ENCODE results near the gene SCAI.

SCAI gene

DNA sequence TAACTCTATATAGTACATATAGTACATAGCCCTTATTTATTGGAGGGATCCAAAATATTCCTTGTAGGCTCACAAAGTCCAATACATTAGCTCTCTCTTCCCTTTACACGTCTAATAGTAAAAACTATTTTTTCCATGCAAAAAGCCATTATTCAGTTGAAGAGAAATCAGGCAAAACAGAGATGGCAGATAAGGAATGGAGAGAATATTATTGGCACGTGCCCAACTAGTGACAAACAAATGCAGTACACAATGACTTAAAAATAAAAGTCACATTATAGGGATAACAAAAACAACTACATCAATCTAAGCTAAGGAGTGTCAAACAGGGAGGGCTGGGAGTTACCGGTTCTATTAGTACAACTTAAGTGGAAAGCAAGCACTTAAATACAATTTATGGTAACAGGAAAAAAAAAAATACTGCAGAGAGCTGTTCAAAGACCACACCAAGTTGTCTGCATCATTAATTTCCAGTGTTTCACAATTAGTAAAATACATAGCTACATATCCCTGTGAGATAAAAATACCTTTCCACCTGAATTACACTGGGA lies 4.1 kb upstream of the SCAI start:
- peaks cover 16% of the 10 kb centered on the region for H3K4me1 ChIP-seq (ENCODE audit: control insufficient read depth, insufficient read depth, low read length)
- no peaks in the 10 kb centered on the region for H3K27me3 ChIP-seq (replicated peaks; ENCODE audit: control insufficient read depth, insufficient read depth, low read length)
- H3K9me3 ChIP-seq (ENCODE audit: control insufficient read depth, low read length), result no peaks in the 10 kb centered on the region
- H3K36me3 ChIP-seq (ENCODE audit: control insufficient read depth, insufficient read depth, low read length, severe bottlenecking), result peaks cover 39% of the 10 kb centered on the region
- no peak overlapping the region for H3K9ac ChIP-seq (ENCODE audit: low read length)
- no peak overlapping the region for H3K4me3 ChIP-seq (ENCODE audit: low read length)
- no peak for DNase-seq (ENCODE audit: low read depth)

DNA sequence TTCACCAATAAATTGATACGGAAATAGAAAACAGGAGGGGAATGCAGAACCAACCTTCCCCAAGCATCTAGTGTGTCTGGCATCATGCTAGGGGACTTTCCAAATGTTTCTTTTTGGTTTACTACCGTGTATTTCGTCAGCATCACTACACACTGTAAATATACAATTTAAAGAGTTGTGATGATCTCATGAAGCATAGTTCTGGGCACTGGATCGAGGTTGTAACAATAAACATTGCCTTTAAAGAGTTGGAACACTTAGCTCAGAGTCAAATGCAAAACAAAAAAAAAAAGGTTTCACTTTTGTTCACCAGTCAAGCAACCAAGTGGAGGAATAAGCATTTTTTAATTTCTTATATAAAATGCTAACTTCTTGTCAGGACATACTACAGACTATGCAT lies 2.9 kb upstream of the SCAI start:
- peaks cover 28% of the 10 kb centered on the region for H3K36me3 ChIP-seq (ENCODE audit: control insufficient read depth, insufficient read depth, low read length, severe bottlenecking)
- H3K9me3 ChIP-seq (ENCODE audit: control insufficient read depth, low read length), result no peaks in the 10 kb centered on the region
- peaks cover 23% of the 10 kb centered on the region for H3K4me1 ChIP-seq (ENCODE audit: control insufficient read depth, insufficient read depth, low read length)
- H3K9ac ChIP-seq (ENCODE audit: low read length), result peak overlapping the region; percentile 4
- peak; percentile 93 for DNase-seq (ENCODE audit: low read depth)
- no peak overlapping the region for H3K4me3 ChIP-seq (ENCODE audit: low read length)
- no peaks in the 10 kb centered on the region for H3K27me3 ChIP-seq (replicated peaks; ENCODE audit: control insufficient read depth, insufficient read depth, low read length)

DNA sequence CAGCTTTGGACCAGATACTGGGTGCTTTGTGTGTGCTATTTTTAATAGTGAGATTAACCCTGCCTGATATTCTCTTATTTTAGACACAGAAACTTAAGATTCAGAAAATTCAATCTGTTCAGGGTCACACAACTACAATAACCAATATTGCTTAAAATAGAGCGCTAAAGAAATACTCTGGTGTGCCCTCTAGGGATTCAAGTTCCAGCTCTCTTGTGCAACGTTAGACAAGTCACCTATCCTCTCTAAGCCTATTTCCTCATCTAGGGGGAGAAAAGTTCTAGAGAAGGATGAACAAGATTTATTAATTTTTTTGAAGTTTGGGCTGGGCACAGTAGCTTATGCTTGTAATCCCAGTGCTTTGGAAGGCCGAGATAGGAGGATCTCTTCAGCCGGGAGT lies 2.1 kb upstream of the SCAI start:
- Histone ChIP-seq H3K4me1 (ENCODE audit: control insufficient read depth, insufficient read depth, low read length) (peaks cover 28% of the 10 kb centered on the region), H3K9me3 (ENCODE audit: control insufficient read depth, low read length) (no peaks in the 10 kb centered on the region), H3K4me3 (ENCODE audit: low read length) (no peak overlapping the region), H3K36me3 (ENCODE audit: control insufficient read depth, insufficient read depth, low read length, severe bottlenecking) (peaks cover 20% of the 10 kb centered on the region), H3K9ac (ENCODE audit: low read length) (no peak overlapping the region), H3K27me3 (replicated peaks; ENCODE audit: control insufficient read depth, insufficient read depth, low read length) (no peaks in the 10 kb centered on the region)
- DNase-seq (ENCODE audit: low read depth), result peak; percentile 42

DNA sequence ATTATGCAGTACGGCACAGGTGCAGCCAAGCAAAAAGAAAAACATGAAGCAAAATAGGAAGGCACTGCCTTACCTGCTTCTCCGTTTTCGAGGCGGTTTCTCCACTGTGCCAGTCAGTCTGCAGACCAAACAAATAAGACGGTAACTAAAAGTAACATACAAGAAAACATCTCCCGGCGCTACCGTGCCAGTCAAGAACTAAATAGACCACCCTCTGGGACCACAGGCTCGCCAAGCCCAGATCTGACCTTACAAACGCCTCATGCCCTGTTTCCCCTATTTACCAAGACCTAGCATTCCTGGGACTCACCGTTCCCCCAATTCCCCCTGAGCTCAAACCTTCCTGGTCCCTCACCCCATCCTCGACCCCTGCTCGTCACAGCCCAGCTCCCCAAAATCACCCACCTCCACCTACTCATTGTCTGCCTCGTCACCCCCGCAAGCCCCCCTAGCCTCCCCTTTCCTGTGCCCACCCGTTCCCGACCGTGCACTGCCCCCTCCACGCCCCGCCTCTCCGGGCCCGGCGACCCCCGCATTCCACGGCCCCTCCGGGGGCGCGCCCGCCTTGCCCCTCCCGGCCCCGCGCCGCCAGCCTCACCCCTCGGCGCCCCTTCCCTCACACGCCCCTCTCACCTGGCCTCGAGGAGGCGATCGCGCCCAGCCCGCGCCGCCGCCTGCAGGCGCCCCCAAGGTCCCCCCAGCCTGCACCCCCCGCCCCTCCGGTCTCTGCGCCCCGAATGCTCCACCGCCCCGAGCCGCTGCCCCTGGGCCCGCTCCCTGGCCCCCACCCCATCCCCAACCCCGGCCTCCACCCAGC lies 560 bp downstream of the SCAI start:
- Histone ChIP-seq H3K9ac (ENCODE audit: low read length) (peak overlapping the region; percentile 65), H3K4me3 (ENCODE audit: low read length) (peak overlapping the region; percentile 87), H3K9me3 (ENCODE audit: control insufficient read depth, low read length) (no peaks in the 10 kb centered on the region), H3K36me3 (ENCODE audit: control insufficient read depth, insufficient read depth, low read length, severe bottlenecking) (no peaks in the 10 kb centered on the region), H3K27me3 (replicated peaks; ENCODE audit: control insufficient read depth, insufficient read depth, low read length) (no peaks in the 10 kb centered on the region), H3K4me1 (ENCODE audit: control insufficient read depth, insufficient read depth, low read length) (peaks cover 28% of the 10 kb centered on the region)
- peak; percentile 5 for DNase-seq (ENCODE audit: low read depth)

DNA sequence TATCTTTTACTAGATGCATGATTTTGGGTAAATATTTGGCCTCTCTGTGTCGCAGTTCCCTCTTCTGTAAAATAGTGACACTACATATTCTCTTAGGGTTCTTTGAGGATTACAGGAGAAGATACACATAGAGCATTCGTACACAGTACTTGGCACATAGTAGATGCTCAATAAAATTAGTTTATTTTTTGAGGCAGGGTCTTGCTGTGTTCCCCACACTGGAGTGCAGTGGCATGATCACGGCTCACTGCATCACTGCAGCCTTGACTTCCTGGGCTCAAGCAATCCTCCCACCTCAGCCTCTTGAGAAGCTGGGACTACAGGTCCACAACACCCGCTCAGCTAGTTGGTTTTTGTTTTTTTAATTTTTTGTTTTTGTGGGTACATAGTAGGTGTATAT lies 1.6 kb downstream of the SCAI start:
- Histone ChIP-seq H3K9me3 (ENCODE audit: control insufficient read depth, low read length) (no peaks in the 10 kb centered on the region), H3K4me1 (ENCODE audit: control insufficient read depth, insufficient read depth, low read length) (peaks cover 31% of the 10 kb centered on the region), H3K9ac (ENCODE audit: low read length) (no peak overlapping the region), H3K36me3 (ENCODE audit: control insufficient read depth, insufficient read depth, low read length, severe bottlenecking) (no peaks in the 10 kb centered on the region), H3K4me3 (ENCODE audit: low read length) (no peak overlapping the region), H3K27me3 (replicated peaks; ENCODE audit: control insufficient read depth, insufficient read depth, low read length) (no peaks in the 10 kb centered on the region)
- DNase-seq (ENCODE audit: low read depth), result no peak

DNA sequence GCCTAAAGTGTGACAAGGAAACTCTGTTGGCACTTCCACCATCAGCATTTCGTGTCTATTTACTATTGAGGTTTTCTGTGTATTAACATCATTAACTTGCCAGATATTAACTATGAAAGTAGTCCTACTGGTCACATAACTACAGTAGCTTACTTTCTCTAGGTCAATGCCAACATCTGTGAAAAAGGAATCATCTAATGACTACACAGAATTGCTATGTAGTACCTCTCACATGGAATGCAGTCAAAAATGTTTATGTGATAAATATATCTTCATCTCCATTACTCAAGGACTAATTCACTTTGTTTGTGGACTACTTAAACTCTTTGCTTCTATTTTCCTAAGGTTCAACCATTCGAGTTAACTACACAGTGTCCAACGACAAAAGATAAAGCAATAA lies 2.1 kb downstream of the SCAI start:
- no peaks in the 10 kb centered on the region for H3K36me3 ChIP-seq (ENCODE audit: control insufficient read depth, insufficient read depth, low read length, severe bottlenecking)
- peaks cover 26% of the 10 kb centered on the region for H3K4me1 ChIP-seq (ENCODE audit: control insufficient read depth, insufficient read depth, low read length)
- H3K27me3 ChIP-seq (replicated peaks; ENCODE audit: control insufficient read depth, insufficient read depth, low read length), result no peaks in the 10 kb centered on the region
- DNase-seq (ENCODE audit: low read depth), result peak; percentile 17
- no peaks in the 10 kb centered on the region for H3K9me3 ChIP-seq (ENCODE audit: control insufficient read depth, low read length)
- no peak overlapping the region for H3K4me3 ChIP-seq (ENCODE audit: low read length)
- no peak overlapping the region for H3K9ac ChIP-seq (ENCODE audit: low read length)

DNA sequence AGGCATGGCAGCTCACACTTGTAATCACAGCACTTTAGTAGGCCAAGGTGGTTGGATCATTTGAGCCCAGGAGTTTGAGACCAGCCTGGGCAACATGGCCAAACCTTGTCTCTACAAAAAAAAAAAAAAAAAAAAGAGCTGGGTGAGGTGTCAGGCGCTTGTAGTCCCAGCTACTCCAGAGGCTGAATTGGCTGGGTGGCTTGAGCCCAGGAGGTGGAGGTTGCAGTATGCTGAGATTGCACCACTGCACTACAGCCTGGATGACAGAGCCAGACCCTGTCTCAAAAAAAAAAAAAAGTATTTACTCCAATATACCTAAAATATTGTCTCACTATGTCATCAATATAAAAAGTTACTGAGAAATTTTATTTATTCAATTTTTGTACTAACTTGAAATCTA lies 2.8 kb downstream of the SCAI start:
- Histone ChIP-seq H3K27me3 (replicated peaks; ENCODE audit: control insufficient read depth, insufficient read depth, low read length) (no peaks in the 10 kb centered on the region), H3K4me3 (ENCODE audit: low read length) (no peak overlapping the region), H3K9ac (ENCODE audit: low read length) (no peak overlapping the region), H3K36me3 (ENCODE audit: control insufficient read depth, insufficient read depth, low read length, severe bottlenecking) (no peaks in the 10 kb centered on the region), H3K9me3 (ENCODE audit: control insufficient read depth, low read length) (no peaks in the 10 kb centered on the region), H3K4me1 (ENCODE audit: control insufficient read depth, insufficient read depth, low read length) (peaks cover 21% of the 10 kb centered on the region)
- DNase-seq (ENCODE audit: low read depth), result no peak

DNA sequence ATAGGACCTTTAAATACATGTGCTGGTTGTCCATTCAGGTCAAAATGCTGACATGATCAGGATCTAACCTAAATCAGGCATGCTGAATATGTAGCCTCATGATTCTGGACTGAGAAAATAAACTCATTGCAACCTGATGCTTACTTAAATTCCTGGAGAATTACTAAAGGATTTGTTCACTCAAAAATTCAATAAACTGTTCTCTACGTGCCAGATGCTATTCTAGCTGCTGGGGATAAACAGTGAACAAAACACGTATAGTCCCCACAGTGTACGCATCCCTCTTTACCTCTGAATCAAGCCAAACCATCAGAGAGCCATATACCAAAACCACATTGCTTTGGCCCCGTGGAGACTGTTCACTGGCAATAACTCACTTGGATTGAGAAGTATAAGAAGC lies 6.1 kb downstream of the SCAI start:
- Histone ChIP-seq H3K9ac (ENCODE audit: low read length) (no peak overlapping the region), H3K36me3 (ENCODE audit: control insufficient read depth, insufficient read depth, low read length, severe bottlenecking) (no peaks in the 10 kb centered on the region), H3K4me1 (ENCODE audit: control insufficient read depth, insufficient read depth, low read length) (peaks cover 17% of the 10 kb centered on the region), H3K9me3 (ENCODE audit: control insufficient read depth, low read length) (no peaks in the 10 kb centered on the region), H3K4me3 (ENCODE audit: low read length) (no peak overlapping the region), H3K27me3 (replicated peaks; ENCODE audit: control insufficient read depth, insufficient read depth, low read length) (no peaks in the 10 kb centered on the region)
- peak; percentile 86 for DNase-seq (ENCODE audit: low read depth)

DNA sequence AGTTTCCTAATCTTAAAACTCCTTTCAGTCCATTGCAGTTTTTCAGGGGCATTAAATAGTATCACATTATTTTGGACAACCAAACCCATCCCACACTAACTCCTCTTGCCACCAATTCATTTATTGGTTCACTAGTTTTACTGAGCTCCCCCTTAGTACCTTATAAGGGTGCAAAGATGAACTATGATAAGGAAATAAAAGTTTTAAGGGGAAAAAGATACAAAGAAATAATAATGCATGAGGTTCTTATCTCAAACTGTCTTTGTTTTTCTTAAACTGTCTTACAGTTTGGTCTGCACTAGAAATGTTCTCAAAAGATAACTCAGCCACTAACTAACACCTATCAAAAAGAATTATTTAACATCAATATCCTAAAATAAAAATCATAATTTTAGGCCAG lies 8.4 kb downstream of the SCAI start:
- DNase-seq (ENCODE audit: low read depth), result no peak
- H3K9ac ChIP-seq (ENCODE audit: low read length), result no peak overlapping the region
- H3K9me3 ChIP-seq (ENCODE audit: control insufficient read depth, low read length), result no peaks in the 10 kb centered on the region
- no peaks in the 10 kb centered on the region for H3K27me3 ChIP-seq (replicated peaks; ENCODE audit: control insufficient read depth, insufficient read depth, low read length)
- no peak overlapping the region for H3K4me3 ChIP-seq (ENCODE audit: low read length)
- no peaks in the 10 kb centered on the region for H3K36me3 ChIP-seq (ENCODE audit: control insufficient read depth, insufficient read depth, low read length, severe bottlenecking)
- peaks cover 6% of the 10 kb centered on the region for H3K4me1 ChIP-seq (ENCODE audit: control insufficient read depth, insufficient read depth, low read length)

DNA sequence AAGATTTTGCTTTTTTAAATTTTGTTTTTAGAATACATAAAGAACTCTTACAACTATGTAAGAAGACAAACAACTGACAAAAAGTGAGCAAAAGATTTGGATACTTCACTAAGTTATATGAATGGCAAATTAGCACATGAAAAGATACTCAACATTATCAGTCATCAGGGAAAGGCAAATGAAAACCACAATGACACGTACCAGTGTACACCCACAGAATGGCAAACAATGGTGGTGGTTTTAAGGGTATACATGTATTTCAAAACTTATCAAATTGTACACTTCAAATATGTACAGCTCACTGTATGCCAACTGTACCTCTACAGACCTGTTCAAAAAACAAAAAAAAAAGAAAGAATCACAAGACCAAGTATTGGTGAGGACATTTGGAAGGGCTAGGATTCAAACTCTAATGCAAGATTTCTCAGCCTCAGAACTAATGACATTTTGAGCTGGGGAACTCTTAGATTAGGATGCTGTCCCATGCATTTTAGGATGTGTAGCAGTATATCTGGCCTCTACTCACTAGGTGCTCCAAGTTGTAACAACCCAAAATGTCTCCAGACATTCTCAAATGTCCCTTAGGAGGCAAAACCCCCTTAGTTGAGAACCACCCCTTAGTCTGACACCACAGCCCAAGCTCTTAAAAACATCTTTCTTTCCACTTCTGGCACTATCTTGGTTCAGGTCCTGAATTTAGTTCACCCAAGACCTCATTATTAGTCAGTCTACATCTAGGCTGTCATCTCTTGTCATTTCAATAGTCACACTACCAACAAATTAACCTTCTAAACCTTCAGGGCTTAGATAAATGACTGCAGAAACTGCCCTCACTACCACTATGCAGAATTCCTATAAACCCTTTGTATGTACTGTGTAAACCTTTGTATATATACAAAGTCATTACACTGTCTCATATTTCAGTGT lies 9.7 kb downstream of the SCAI start:
- Histone ChIP-seq H3K4me3 (ENCODE audit: low read length) (no peak overlapping the region), H3K36me3 (ENCODE audit: control insufficient read depth, insufficient read depth, low read length, severe bottlenecking) (no peaks in the 10 kb centered on the region), H3K9ac (ENCODE audit: low read length) (no peak overlapping the region), H3K27me3 (replicated peaks; ENCODE audit: control insufficient read depth, insufficient read depth, low read length) (no peaks in the 10 kb centered on the region), H3K4me1 (ENCODE audit: control insufficient read depth, insufficient read depth, low read length) (peaks cover 6% of the 10 kb centered on the region), H3K9me3 (ENCODE audit: control insufficient read depth, low read length) (no peaks in the 10 kb centered on the region)
- peak; percentile 4 for DNase-seq (ENCODE audit: low read depth)

DNA sequence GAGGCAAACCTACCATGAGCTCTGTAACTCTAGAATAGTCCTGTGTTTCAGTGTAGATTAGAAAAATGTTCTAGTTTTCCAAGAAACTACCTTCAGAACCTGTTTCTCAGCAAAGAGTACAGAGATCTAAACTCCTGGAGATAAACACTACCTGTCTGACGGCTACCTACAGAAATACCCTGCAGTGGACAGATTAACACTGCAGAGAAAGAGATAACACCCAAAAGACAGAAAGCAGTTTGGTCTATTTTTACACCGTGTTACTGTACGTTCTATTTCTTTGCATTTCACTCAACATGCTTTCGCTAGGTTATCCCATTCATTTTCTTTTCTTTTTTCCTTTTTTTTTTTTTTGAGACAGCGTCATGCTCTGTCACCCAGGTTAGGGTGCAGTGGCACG lies 11.6 kb downstream of the SCAI start:
- no peaks in the 10 kb centered on the region for H3K27me3 ChIP-seq (replicated peaks; ENCODE audit: control insufficient read depth, insufficient read depth, low read length)
- no peak overlapping the region for H3K9ac ChIP-seq (ENCODE audit: low read length)
- no peak for DNase-seq (ENCODE audit: low read depth)
- no peak overlapping the region for H3K4me3 ChIP-seq (ENCODE audit: low read length)
- H3K4me1 ChIP-seq (ENCODE audit: control insufficient read depth, insufficient read depth, low read length), result peaks cover under 1% of the 10 kb centered on the region
- H3K36me3 ChIP-seq (ENCODE audit: control insufficient read depth, insufficient read depth, low read length, severe bottlenecking), result no peaks in the 10 kb centered on the region
- no peaks in the 10 kb centered on the region for H3K9me3 ChIP-seq (ENCODE audit: control insufficient read depth, low read length)

All from adipocyte (in vitro differentiated cells).